OCI-M2 (cell line): ENCODE data around the gene DUSP9.
"Not testable (repeated sequence)": the region's sequence is repeated elsewhere in the genome, so short reads cannot be mapped to it uniquely, and the experiment has no call there.

Experiments used
- DNase-seq: peaks from one replicate; lab custom pipeline; 2025; ENCODE audit not compliant: unreplicated experiment; lab: John Stamatoyannopoulos, UW

Gene DUSP9

GRCh38 chrX:153689654-153690465 is 42.9 kb downstream of the DUSP9 start:
- no peak for DNase-seq

GRCh38 chrX:153690466-153690865 is 43.5 kb downstream of the DUSP9 start:
- no peak for DNase-seq

GRCh38 chrX:153691032-153691827 is 44.2 kb downstream of the DUSP9 start:
- DNase-seq = not testable (repeated sequence)

GRCh38 chrX:153692003-153692402 is 45.0 kb downstream of the DUSP9 start:
- DNase-seq = no peak

GRCh38 chrX:153692611-153693156 is 45.7 kb downstream of the DUSP9 start:
- no peak for DNase-seq

- DNase-seq = no peak
Observed at GRCh38 chrX:153693216-153694086, 46.4 kb downstream of the DUSP9 start.

- DNase-seq = not testable (repeated sequence)
Observed at GRCh38 chrX:153694256-153694655, 47.3 kb downstream of the DUSP9 start.

GRCh38 chrX:153694687-153695270 is 47.8 kb downstream of the DUSP9 start:
- no peak for DNase-seq

- DNase-seq = no peak
Observed at GRCh38 chrX:153696100-153696499, 49.1 kb downstream of the DUSP9 start.

GRCh38 chrX:153696538-153696937 is 49.5 kb downstream of the DUSP9 start:
- DNase-seq = not testable (repeated sequence)

- not testable (repeated sequence) for DNase-seq
Observed at GRCh38 chrX:153696986-153697722, 50.2 kb downstream of the DUSP9 start.

- no peak for DNase-seq
Observed at GRCh38 chrX:153697924-153698865, 51.2 kb downstream of the DUSP9 start.

- not testable (repeated sequence) for DNase-seq
Observed at GRCh38 chrX:153699210-153699783, 52.3 kb downstream of the DUSP9 start.

GRCh38 chrX:153699784-153700371 is 52.9 kb downstream of the DUSP9 start:
- not testable (repeated sequence) for DNase-seq

- DNase-seq = no peak
Observed at GRCh38 chrX:153700376-153700945, 53.5 kb downstream of the DUSP9 start.
